A549 (cell line): Measurements from ENCODE around the gene TMCC3.

Experiments
- CTCF ChIP-seq: fragments of >200 bp; sonication (Bioruptor Twin); formaldehyde crosslinking; IDR thresholded peaks from 3 replicates; pipeline ENCODE4 v1.5.1; 2016
- MAFK ChIP-seq: fragments of 450-650 bp; IDR thresholded peaks from 2 replicates; pipeline ENCODE4 v1.6.1; 2014; ENCODE audit not compliant: partially characterized antibody
- PHF8 ChIP-seq: fragments of 200-600 bp; sonication (generic); IDR thresholded peaks from 2 replicates; pipeline ENCODE4 v1.6.1; 2016; ENCODE audit warnings: low read depth, mild to moderate bottlenecking, antibody characterized with exemption, moderate library complexity, borderline replicate concordance
- POLR2A ChIP-seq: IDR thresholded peaks from 2 replicates; pipeline ENCODE4 v1.6.1; 2012; ENCODE audit warnings: mild to moderate bottlenecking, low read length
- RAD21 ChIP-seq, 2 experiments: fragments of >200 bp in 1 of 2; sonication (Bioruptor Twin) in 1 of 2; formaldehyde crosslinking in 1 of 2; IDR thresholded peaks in 1 of 2; conservative IDR thresholded peaks in 1 of 2; 2 replicates in 1 of 2; 3 replicates in 1 of 2; pipeline ENCODE4 v1.6.1; 2012 to 2018; ENCODE audit warnings: inconsistent platforms in 1 of 2
- SMC3 ChIP-seq: fragments of >200 bp; sonication (Bioruptor Twin); formaldehyde crosslinking; IDR thresholded peaks from 3 replicates; pipeline ENCODE4 v1.6.1; 2018; ENCODE audit warnings: inconsistent platforms

GRCh38 chr12:94555687-94556086 is 94.7 kb downstream of the TMCC3 start:
- TF ChIP-seq RAD21 (conservative IDR thresholded peaks at IDR 0.05 in 1 of 2, IDR thresholded peaks at IDR 0.05 in 1 of 2) (no peak), POLR2A (no peak), MAFK (no peak), SMC3 (no peak), PHF8 (no peak), CTCF (no peak)
